ENCODE data around the gene RSPH3.
"Not testable (repeated sequence)": the region's sequence is repeated elsewhere in the genome, so short reads cannot be mapped to it uniquely, and the experiment has no call there.

The RSPH3 gene

GRCh38 chr6:158978757-158979156, 21.2 kb downstream of the RSPH3 start:
- Mint-ChIP-seq H3K36me3 (ENCODE audit: low read depth) (peaks cover 48% of the 10 kb centered on the region), H3K27ac (no peak overlapping the region), H3K27me3 (no peaks in the 10 kb centered on the region), H3K9me3 (no peaks in the 10 kb centered on the region), H3K4me3 (no peak overlapping the region), H3K4me1 (ENCODE audit: low read depth) (peaks cover 6% of the 10 kb centered on the region)
- intact Hi-C loops (cut with micrococcal nuclease), result loop anchor here (10.0 kb wide), 1 partner anchor 764 kb away; no protein-coding TSS in a partner anchor

GRCh38 chr6:158977382-158977781, 22.6 kb downstream of the RSPH3 start:
- no peaks in the 10 kb centered on the region for H3K27me3 Mint-ChIP-seq
- H3K4me3 Mint-ChIP-seq, result no peak overlapping the region
- intact Hi-C loops (cut with micrococcal nuclease), result loop anchor here (10.0 kb wide), 1 partner anchor 763 kb away; no protein-coding TSS in a partner anchor
- H3K4me1 Mint-ChIP-seq (ENCODE audit: low read depth), result peaks cover 6% of the 10 kb centered on the region
- no peak overlapping the region for H3K27ac Mint-ChIP-seq
- H3K9me3 Mint-ChIP-seq, result no peaks in the 10 kb centered on the region
- H3K36me3 Mint-ChIP-seq (ENCODE audit: low read depth), result peaks cover 44% of the 10 kb centered on the region

- Mint-ChIP-seq H3K27ac (no peak overlapping the region), H3K4me1 (ENCODE audit: low read depth) (peaks cover 3% of the 10 kb centered on the region), H3K4me3 (no peak overlapping the region), H3K27me3 (no peaks in the 10 kb centered on the region), H3K36me3 (ENCODE audit: low read depth) (peaks cover 42% of the 10 kb centered on the region), H3K9me3 (peaks cover 17% of the 10 kb centered on the region)
- intact Hi-C loops (cut with micrococcal nuclease), result loop anchor here (1.0 to 10.0 kb wide), 3 partner anchors 180 to 758 kb away; no protein-coding TSS in a partner anchor
These were observed 27.5 kb downstream of the RSPH3 start for GRCh38 chr6:158972241-158973233.

GRCh38 chr6:158970640-158971275, 29.2 kb downstream of the RSPH3 start:
- peaks cover 36% of the 10 kb centered on the region for H3K36me3 Mint-ChIP-seq (ENCODE audit: low read depth)
- no peaks in the 10 kb centered on the region for H3K27me3 Mint-ChIP-seq
- no peaks in the 10 kb centered on the region for H3K4me1 Mint-ChIP-seq (ENCODE audit: low read depth)
- H3K27ac Mint-ChIP-seq, result no peak overlapping the region
- intact Hi-C loops (cut with micrococcal nuclease), result loop anchor here (5.0 to 10.0 kb wide), 2 partner anchors 178 to 756 kb away; no protein-coding TSS in a partner anchor
- no peak overlapping the region for H3K4me3 Mint-ChIP-seq
- peaks cover 30% of the 10 kb centered on the region for H3K9me3 Mint-ChIP-seq

GRCh38 chr6:158969148-158969547, 30.9 kb downstream of the RSPH3 start:
- Mint-ChIP-seq H3K4me1 (ENCODE audit: low read depth) (no peaks in the 10 kb centered on the region), H3K27ac (no peak overlapping the region), H3K4me3 (no peak overlapping the region), H3K9me3 (peaks cover 30% of the 10 kb centered on the region), H3K36me3 (ENCODE audit: low read depth) (peaks cover 36% of the 10 kb centered on the region), H3K27me3 (no peaks in the 10 kb centered on the region)
- intact Hi-C loops (cut with micrococcal nuclease), result no loop called here

- intact Hi-C loops (cut with micrococcal nuclease), result no loop called here
- Mint-ChIP-seq H3K9me3 (peaks cover 18% of the 10 kb centered on the region), H3K36me3 (ENCODE audit: low read depth) (peaks cover 15% of the 10 kb centered on the region), H3K4me3 (no peak overlapping the region), H3K27ac (no peak overlapping the region), H3K4me1 (ENCODE audit: low read depth) (no peaks in the 10 kb centered on the region), H3K27me3 (no peaks in the 10 kb centered on the region)
These were observed 36.8 kb downstream of the RSPH3 start for GRCh38 chr6:158963020-158963808.

- Mint-ChIP-seq H3K9me3 (peaks cover 11% of the 10 kb centered on the region), H3K4me3 (no peak overlapping the region), H3K27me3 (no peaks in the 10 kb centered on the region), H3K36me3 (ENCODE audit: low read depth) (peaks cover 15% of the 10 kb centered on the region), H3K27ac (no peak overlapping the region), H3K4me1 (ENCODE audit: low read depth) (no peaks in the 10 kb centered on the region)
- intact Hi-C loops (cut with micrococcal nuclease), result no loop called here
These were observed 37.6 kb downstream of the RSPH3 start for GRCh38 chr6:158962371-158962770.

GRCh38 chr6:158960026-158960425, 40.0 kb downstream of the RSPH3 start:
- H3K4me3 Mint-ChIP-seq, result no peak overlapping the region
- intact Hi-C loops (cut with micrococcal nuclease), result no loop called here
- no peak overlapping the region for H3K27ac Mint-ChIP-seq
- no peaks in the 10 kb centered on the region for H3K27me3 Mint-ChIP-seq
- H3K36me3 Mint-ChIP-seq (ENCODE audit: low read depth), result peaks cover 9% of the 10 kb centered on the region
- H3K9me3 Mint-ChIP-seq, result no peaks in the 10 kb centered on the region
- peaks cover 6% of the 10 kb centered on the region for H3K4me1 Mint-ChIP-seq (ENCODE audit: low read depth)

GRCh38 chr6:158959552-158959951, 40.5 kb downstream of the RSPH3 start:
- no peaks in the 10 kb centered on the region for H3K9me3 Mint-ChIP-seq
- H3K4me1 Mint-ChIP-seq (ENCODE audit: low read depth), result peaks cover 10% of the 10 kb centered on the region
- H3K27ac Mint-ChIP-seq, result no peak overlapping the region
- no peak overlapping the region for H3K4me3 Mint-ChIP-seq
- intact Hi-C loops (cut with micrococcal nuclease), result no loop called here
- no peaks in the 10 kb centered on the region for H3K27me3 Mint-ChIP-seq
- peaks cover 9% of the 10 kb centered on the region for H3K36me3 Mint-ChIP-seq (ENCODE audit: low read depth)

- H3K36me3 Mint-ChIP-seq (ENCODE audit: low read depth), result peaks cover 9% of the 10 kb centered on the region
- no peaks in the 10 kb centered on the region for H3K9me3 Mint-ChIP-seq
- H3K27me3 Mint-ChIP-seq, result no peaks in the 10 kb centered on the region
- H3K27ac Mint-ChIP-seq, result no peak overlapping the region
- H3K4me3 Mint-ChIP-seq, result no peak overlapping the region
- intact Hi-C loops (cut with micrococcal nuclease), result no loop called here
- peaks cover 10% of the 10 kb centered on the region for H3K4me1 Mint-ChIP-seq (ENCODE audit: low read depth)
These were observed 41.3 kb downstream of the RSPH3 start for GRCh38 chr6:158958504-158959386.

GRCh38 chr6:158955255-158955654, 44.7 kb downstream of the RSPH3 start:
- H3K27me3 Mint-ChIP-seq, result no peaks in the 10 kb centered on the region
- no peak overlapping the region for H3K4me3 Mint-ChIP-seq
- no peaks in the 10 kb centered on the region for H3K36me3 Mint-ChIP-seq (ENCODE audit: low read depth)
- no peaks in the 10 kb centered on the region for H3K9me3 Mint-ChIP-seq
- intact Hi-C loops (cut with micrococcal nuclease), result no loop called here
- peaks cover 10% of the 10 kb centered on the region for H3K4me1 Mint-ChIP-seq (ENCODE audit: low read depth)
- no peak overlapping the region for H3K27ac Mint-ChIP-seq

- peaks cover 10% of the 10 kb centered on the region for H3K4me1 Mint-ChIP-seq (ENCODE audit: low read depth)
- intact Hi-C loops (cut with micrococcal nuclease), result no loop called here
- no peaks in the 10 kb centered on the region for H3K9me3 Mint-ChIP-seq
- H3K36me3 Mint-ChIP-seq (ENCODE audit: low read depth), result no peaks in the 10 kb centered on the region
- no peaks in the 10 kb centered on the region for H3K27me3 Mint-ChIP-seq
- no peak overlapping the region for H3K4me3 Mint-ChIP-seq
- no peak overlapping the region for H3K27ac Mint-ChIP-seq
These were observed 45.2 kb downstream of the RSPH3 start for GRCh38 chr6:158954753-158955152.

- H3K4me1 Mint-ChIP-seq (ENCODE audit: low read depth), result peaks cover 10% of the 10 kb centered on the region
- intact Hi-C loops (cut with micrococcal nuclease), result not testable (repeated sequence)
These were observed 48.0 kb downstream of the RSPH3 start for GRCh38 chr6:158952011-158952410.

More at GRCh38 chr6:158952011-158952410, 48.0 kb downstream of the RSPH3 start:
- H3K4me3 Mint-ChIP-seq; H3K36me3 Mint-ChIP-seq (ENCODE audit: low read depth); H3K27ac Mint-ChIP-seq; H3K27me3 Mint-ChIP-seq; H3K9me3 Mint-ChIP-seq: not testable (repeated sequence)

Data from dendritic cell treated with granulocyte-macrophage colony-stimulating factor and Interleukin-4, amounts not matched to agents 40 ng/mL and 50 ng/mL, for 4 days (primary cell).